Measurements from ENCODE around the gene TMEM151A.

Gene TMEM151A

DNA sequence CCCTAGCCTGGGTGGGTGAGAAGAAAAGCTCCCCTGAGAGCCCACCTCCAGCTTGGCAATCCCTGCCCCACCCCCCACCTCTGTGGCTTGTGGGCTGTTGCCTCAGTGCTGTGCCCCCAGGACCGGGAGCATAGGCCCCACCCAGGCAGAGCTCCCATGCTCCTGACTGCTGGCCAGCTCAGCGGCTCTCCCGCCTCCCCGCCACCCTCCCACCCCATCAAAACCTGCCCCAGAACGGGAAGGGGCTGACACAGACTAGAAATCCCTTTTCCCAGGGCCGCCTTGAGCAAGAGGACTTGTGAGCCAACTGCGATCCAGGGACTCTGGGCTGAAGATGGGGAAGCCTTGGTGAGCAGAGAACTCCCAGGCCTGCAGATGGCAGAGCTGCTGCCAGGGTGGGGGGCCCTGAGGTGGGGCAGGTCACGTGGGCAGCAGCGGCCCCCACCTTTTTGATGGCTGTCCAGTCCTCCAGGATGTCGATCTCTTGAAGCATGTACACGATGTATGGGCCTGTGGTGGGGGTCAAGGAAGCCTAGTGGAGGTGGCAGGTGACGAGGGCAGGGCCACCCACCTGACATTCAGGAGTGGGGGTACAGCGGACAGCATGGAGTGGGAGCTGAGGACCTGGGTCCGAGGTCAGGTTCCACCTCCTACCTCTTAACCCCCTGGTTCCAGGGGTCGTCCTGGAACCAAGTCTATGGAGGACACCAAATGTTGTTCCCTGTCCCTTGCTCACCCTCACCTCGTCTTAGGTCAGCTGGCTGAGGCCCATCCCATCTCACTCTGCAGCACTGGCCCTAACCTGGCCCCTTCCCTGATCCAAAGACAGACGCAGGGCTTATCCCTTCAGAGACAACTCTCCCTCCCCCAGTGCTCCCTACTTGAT lies 46.8 kb downstream of the TMEM151A start:
- DNase-seq: no peak

GRCh38 chr11:66339162-66339675 lies 47.5 kb downstream of the TMEM151A start:
- DNase-seq: no peak

- DNase-seq: no peak
Observed at GRCh38 chr11:66339686-66340483, 48.2 kb downstream of the TMEM151A start.

GRCh38 chr11:66340596-66341501 lies 49.2 kb downstream of the TMEM151A start:
- no peak for DNase-seq

- no peak for DNase-seq
Observed at GRCh38 chr11:66341502-66342126, 49.9 kb downstream of the TMEM151A start.

- DNase-seq: no peak
Observed at GRCh38 chr11:66343176-66343575, 51.5 kb downstream of the TMEM151A start.

- DNase-seq: peak; percentile 93
Observed at GRCh38 chr11:66344550-66345315, 53.0 kb downstream of the TMEM151A start, which contains the start of gene BRMS1. Gene BRMS1 (minus strand): TSS chr11:66345104. CDS start chr11:66342234, 2,870 bp downstream.

DNA sequence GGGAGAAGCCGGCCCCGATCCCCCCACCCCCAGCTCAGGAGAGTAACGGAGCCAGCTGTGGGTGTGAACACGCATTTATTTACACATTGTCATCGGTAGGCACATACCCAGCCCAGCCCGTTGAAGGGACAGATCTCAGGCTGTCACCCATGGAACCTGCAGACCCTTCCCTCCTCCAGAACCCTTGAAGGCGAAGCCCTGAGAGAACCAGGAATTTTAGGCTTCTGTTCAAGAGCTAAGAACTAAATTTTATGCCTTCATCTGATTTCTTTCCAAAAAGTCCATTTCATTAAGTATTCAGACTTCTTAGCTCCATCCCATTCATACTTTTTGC lies 53.6 kb downstream of the TMEM151A start:
- DNase-seq: no peak
